Psoas muscle (tissue), 8 donors: ENCODE data around the gene ANXA11. TPM values are rescaled to one million over a fixed set of nuclear protein-coding genes. Genes with fewer than 3 reads are reported as not detected.
A peak's percentile ranks its signal among the peaks of the same experiment; 100 is the strongest.
"Not testable (repeated sequence)": the region's sequence is repeated elsewhere in the genome, so short reads cannot be mapped to it uniquely, and the experiment has no call there.

ENCODE experiments used
- ATAC-seq, 4 donors: fragments of 200-7000 bp; cut with Tn5 transposase; one replicate each; pipeline ENCODE4 v1.9.1; 2020; ENCODE audit warnings: moderate library complexity in 3 of 4, mild to moderate bottlenecking in 2 of 4
- DNase-seq, 2 donors: peaks; one replicate each; pipeline ENCODE4 v3.0.0-alpha.2; 2020
- H3K27ac ChIP-seq: fragments of 200-600 bp; one replicate; pipeline ENCODE4 v1.8.0; 2022
- H3K27me3 ChIP-seq, 3 donors: fragments of 200-600 bp in 1 of 3; one replicate each; pipeline versions ENCODE4 v1.6.1 to v1.8.0; 2013 to 2022; ENCODE audit warnings: low read length in 2 of 3, mild to moderate bottlenecking in 2 of 3, moderate library complexity in 1 of 3; ENCODE audit not compliant: insufficient read depth in 3 of 3
- H3K36me3 ChIP-seq, 2 donors: fragments of 200-600 bp in 1 of 2; one replicate each; pipeline versions ENCODE4 v1.6.1 to v1.8.0; 2013 to 2022; ENCODE audit warnings: low read depth in 1 of 2, mild to moderate bottlenecking in 1 of 2, moderate library complexity in 1 of 2; ENCODE audit not compliant: insufficient read depth in 1 of 2
- H3K4me1 ChIP-seq: fragments of 200-600 bp; one replicate; pipeline ENCODE4 v1.8.0; 2022
- H3K4me3 ChIP-seq: fragments of 200-600 bp; one replicate; pipeline ENCODE4 v1.8.0; 2022; ENCODE audit warnings: mild to moderate bottlenecking
- H3K9me3 ChIP-seq: fragments of 200-600 bp; one replicate; pipeline ENCODE4 v1.8.0; 2022
- CTCF ChIP-seq: fragments of 200-600 bp; IDR thresholded peaks from one replicate; pipeline ENCODE4 v1.8.0; 2022; ENCODE audit warnings: antibody characterized with exemption
- WGBS, 3 donors: extraction: QIAGEN DNeasy Blood & Tissue Kit; methylation state at CpG; one replicate each; pipeline versions ENCODE4 v1.1.6 to v1.1.7; 2013; 5-methylcytosine and 5-hydroxymethylcytosine counted together
- intact Hi-C, 2 donors: fragments of 100-400 bp; cut with DNase I; formaldehyde crosslinking; loops; one replicate each; pipeline versions ENCODE4 v1.11.0 to v1.14.2; 2022
- polyA plus RNA-seq, 3 donors: library from polyadenylated mRNA; stranded (reverse); fragments of 200-250 nt; gene quantifications; one replicate each; pipeline ENCODE4 v1.2.3, GENCODE V29; 2013
- total RNA-seq, 4 donors: library from RNA; stranded (reverse); fragmentation: NEBNext Ultra II Directional in 2 of 4; extraction: Animal tissue kit (Norgen Biotek cat#: 25700) in 2 of 4; gene quantifications; one replicate each; pipeline versions ENCODE4 v1.2.1 to v1.2.4, GENCODE V29; 2021 to 2023
- donor health status: healthy with polysubstance abuse.
- donor health status: DM: no; HTN: no; CAD: no; lungs with moderate emphysema.
- donor health status: Bipolar disorder and iron deficiency.
- donor health status: healthy.
- donor health status: DM: yes; HTN: yes; CAD: no.
- donor health status: DM: no; HTN: no; CAD: no.
- donor health status: DM: no; HTN: no; CAD: no.
- donor health status: DM: yes; HTN: yes; CAD: no.

ANXA11 gene
- total and polyA plus RNA-seq, 7 donors: 112 to 389 (median 164) TPM

- peak overlapping the region; percentile 96 for H3K4me3 ChIP-seq
- peak overlapping the region; percentile 99 for H3K27ac ChIP-seq
- H3K4me1 ChIP-seq: peaks cover 38% of the 10 kb centered on the region
- ATAC-seq (no peak), DNase-seq (no peak)
- H3K9me3 ChIP-seq: no peaks in the 10 kb centered on the region
- intact Hi-C loops: loop anchor here in 1 of 2 donors (10.0 kb wide), 1 partner anchor 131 kb away; the partner anchor contains the start of gene TMEM254
- H3K27me3 ChIP-seq: no peaks in the 10 kb centered on the region
- no peak for TF ChIP-seq CTCF
- WGBS, 3 donors: 90 to 93% (median 91%) methylated on average over 3 of the region's 3 CpGs
- no peaks in the 10 kb centered on the region for H3K36me3 ChIP-seq
These were observed 929 bp upstream of the ANXA11 start for GRCh38 chr10:80206277-80206655.

- no peak for TF ChIP-seq CTCF
- ATAC-seq (peak in 2 of 4 donors; percentile 17 to 28), DNase-seq (peak; percentile 61 to 71)
- Histone ChIP-seq H3K9me3 (no peaks in the 10 kb centered on the region), H3K4me3 (peak overlapping the region; percentile 96), H3K27ac (peak overlapping the region; percentile 99), H3K4me1 (peaks cover 52% of the 10 kb centered on the region), H3K36me3 (no peaks in the 10 kb centered on the region), H3K27me3 (no peaks in the 10 kb centered on the region)
- WGBS, 3 donors: 1 to 5% (median 3%) methylated on average over 35 to 66 of the region's 66 CpGs
- intact Hi-C loops: loop anchor here (1.0 to 10.0 kb wide), 3 partner anchors 43 to 130 kb away; partner anchors contain the start of gene TMEM254 (in 1 of the 2)
These were observed 460 bp downstream of the ANXA11 start for GRCh38 chr10:80204677-80205476.

GRCh38 chr10:80203835-80204676 is 1.3 kb downstream of the ANXA11 start:
- Histone ChIP-seq H3K27ac (peak overlapping the region; percentile 99), H3K4me3 (peak overlapping the region; percentile 96), H3K36me3 (no peaks in the 10 kb centered on the region), H3K4me1 (peaks cover 60% of the 10 kb centered on the region), H3K9me3 (no peaks in the 10 kb centered on the region), H3K27me3 (no peaks in the 10 kb centered on the region)
- no peak for TF ChIP-seq CTCF
- DNase-seq: peak; percentile 27 to 59
- peak in 2 of 4 donors; percentile 22 to 25 for ATAC-seq
- intact Hi-C loops: loop anchor here (5.0 to 10.0 kb wide), 2 partner anchors 42 to 129 kb away; partner anchors contain the start of gene TMEM254 (in 1 of the 2)
- 7 to 21% (median 11%) methylated on average over 11 of the region's 11 CpGs for WGBS, 3 donors

GRCh38 chr10:80202934-80203834 is 2.2 kb downstream of the ANXA11 start:
- DNase-seq (peak; percentile 83 to 91), ATAC-seq (peak; percentile 70 to 76 (median 72))
- H3K4me1 ChIP-seq: peaks cover 69% of the 10 kb centered on the region
- H3K27me3 ChIP-seq: no peaks in the 10 kb centered on the region
- no peaks in the 10 kb centered on the region for H3K36me3 ChIP-seq
- WGBS, 3 donors: 31 to 41% (median 32%) methylated on average over 14 of the region's 14 CpGs
- H3K9me3 ChIP-seq: no peaks in the 10 kb centered on the region
- H3K4me3 ChIP-seq: peak overlapping the region; percentile 96
- intact Hi-C loops: loop anchor here (5.0 to 10.0 kb wide), 2 partner anchors 41 to 128 kb away; partner anchors contain the start of gene TMEM254 (in 1 of the 2)
- TF ChIP-seq CTCF: peak; percentile 26
- peak overlapping the region; percentile 99 for H3K27ac ChIP-seq

- not testable (repeated sequence) for H3K9me3 ChIP-seq, H3K36me3 ChIP-seq, H3K27me3 ChIP-seq, DNase-seq, ATAC-seq
- Histone ChIP-seq H3K4me1 (peaks cover 69% of the 10 kb centered on the region), H3K27ac (peak overlapping the region; percentile 99), H3K4me3 (peak overlapping the region; percentile 96)
- intact Hi-C loops: loop anchor here (5.0 to 10.0 kb wide), 2 partner anchors 40 to 128 kb away; partner anchors contain the start of gene TMEM254 (in 1 of the 2)
- WGBS, 3 donors: 23 to 39% (median 24%) methylated on average over 6 of the region's 6 CpGs
These were observed 2.8 kb downstream of the ANXA11 start for GRCh38 chr10:80202530-80202929.
